HepG2 (cell line): ENCODE data around the gene OAF. TPM values are rescaled to one million over a fixed set of nuclear protein-coding genes. Genes with fewer than 3 reads are reported as not detected.

ENCODE experiments used
- AGO2 ChIP-seq: fragments of 200-400 bp; formaldehyde crosslinking; optimal IDR thresholded peaks from 2 replicates; pipeline ENCODE3; 2017; ENCODE audit warnings: mild to moderate bottlenecking, low read depth, low read length, moderate library complexity
- CEBPG ChIP-seq: IDR thresholded peaks from 2 replicates; pipeline ENCODE4 v1.6.1; 2016
- GATA4 ChIP-seq: sonication (generic); IDR thresholded peaks from 2 replicates; pipeline ENCODE4 v1.6.1; 2016; ENCODE audit warnings: antibody characterized with exemption, low read depth, borderline replicate concordance
- GTF3A ChIP-seq: sonication (generic); formaldehyde crosslinking; conservative IDR thresholded peaks from 2 replicates; pipeline ENCODE4 v1.4.0; 2020; ENCODE audit warnings: mild to moderate bottlenecking, missing genetic modification reagents
- NAIF1 ChIP-seq: sonication (generic); formaldehyde crosslinking; IDR thresholded peaks from 2 replicates; pipeline ENCODE4 v1.5.0; 2020; ENCODE audit warnings: mild to moderate bottlenecking, missing genetic modification reagents, borderline replicate concordance
- NCOR1 ChIP-seq: fragments of 200-600 bp; sonication (generic); IDR thresholded peaks from 2 replicates; pipeline ENCODE4 v1.7.0; 2017; ENCODE audit warnings: antibody characterized with exemption, low read length, borderline replicate concordance
- PITX1 ChIP-seq: sonication (generic); formaldehyde crosslinking; IDR thresholded peaks from 2 replicates; pipeline ENCODE4 v1.5.1; 2020; ENCODE audit warnings: mild to moderate bottlenecking, missing genetic modification reagents
- POGZ ChIP-seq: sonication (generic); formaldehyde crosslinking; IDR thresholded peaks from 2 replicates; pipeline ENCODE4 v1.4.0; 2020; ENCODE audit warnings: mild to moderate bottlenecking, missing genetic modification reagents
- SATB2 ChIP-seq: sonication (generic); formaldehyde crosslinking; IDR thresholded peaks from 2 replicates; pipeline ENCODE4 v1.5.0; 2020; ENCODE audit warnings: missing genetic modification reagents
- SPEN ChIP-seq: sonication (generic); formaldehyde crosslinking; IDR thresholded peaks from 2 replicates; pipeline ENCODE4 v1.5.1; 2020; ENCODE audit warnings: low read depth, mild to moderate bottlenecking, missing genetic modification reagents
- ZC3H4 ChIP-seq: sonication (generic); formaldehyde crosslinking; IDR thresholded peaks from 2 replicates; pipeline ENCODE4 v1.4.0; 2020; ENCODE audit warnings: missing genetic modification reagents, borderline replicate concordance
- ZNF10 ChIP-seq: sonication (generic); formaldehyde crosslinking; IDR thresholded peaks from 2 replicates; pipeline ENCODE4 v1.4.0; 2020; ENCODE audit warnings: mild to moderate bottlenecking, low read depth, missing genetic modification reagents, borderline replicate concordance
- ZNF646 ChIP-seq: sonication (generic); formaldehyde crosslinking; IDR thresholded peaks from 2 replicates; pipeline ENCODE4 v1.9.0; 2021; ENCODE audit warnings: mild to moderate bottlenecking, missing genetic modification reagents
- ZNF691 ChIP-seq: sonication (generic); formaldehyde crosslinking; IDR thresholded peaks from 2 replicates; pipeline ENCODE4 v1.4.0; 2020; ENCODE audit warnings: missing genetic modification reagents, low read depth, mild to moderate bottlenecking, borderline replicate concordance
- ZNF816 ChIP-seq: sonication (generic); formaldehyde crosslinking; IDR thresholded peaks from 2 replicates; pipeline ENCODE4 v1.8.0; 2022; ENCODE audit warnings: missing genetic modification reagents, mild to moderate bottlenecking, borderline replicate concordance
- ZNF883 ChIP-seq: sonication (generic); formaldehyde crosslinking; IDR thresholded peaks from 2 replicates; pipeline ENCODE4 v1.5.1; 2020; ENCODE audit warnings: mild to moderate bottlenecking, missing genetic modification reagents; ENCODE audit errors: not compliant biosample characterization
- polyA plus RNA-seq, 8 experiments: library from polyadenylated mRNA; depleted of rRNA in 3 of 8; stranded (reverse) in 7 of 8; unstranded in 1 of 8; fragments of >200 nt; fragmentation: Illumina TruSeq in 4 of 8; extraction: Trizol in 4 of 8; gene quantifications; 2 replicates each; pipeline versions ENCODE4 v1.2.1 to v1.2.3, GENCODE V29; 2011 to 2016; ENCODE audit warnings: low read depth in 4 of 8, missing spikeins in 1 of 8, mixed read lengths in 1 of 8; ENCODE audit not compliant: insufficient read depth in 1 of 8
- total RNA-seq, 5 experiments: library from RNA; depleted of rRNA; stranded (reverse); fragments of >200 nt; fragmentation: Illumina TruSeq; extraction: Trizol; gene quantifications; 2 replicates each; pipeline ENCODE4 v1.2.3, GENCODE V29; 2016; ENCODE audit warnings: low read depth in 1 of 5
- TF ChIP-seq, protein P1 (sequence below): sonication (generic); IDR thresholded peaks from 2 replicates; pipeline ENCODE4 v1.6.1; 2016; ENCODE audit warnings: low read depth, borderline replicate concordance
- TF ChIP-seq, protein P2 (sequence below): IDR thresholded peaks from 2 replicates; pipeline ENCODE4 v1.6.1; 2016; ENCODE audit warnings: mild to moderate bottlenecking
- TF ChIP-seq, protein P3 (sequence below): sonication (generic); formaldehyde crosslinking; IDR thresholded peaks from 2 replicates; pipeline ENCODE4 v1.4.0; 2020; ENCODE audit warnings: missing genetic modification reagents; ENCODE audit errors: not compliant biosample characterization

Gene OAF
- total and polyA plus RNA-seq, 2 of the 13 experiments (the other 11 are each of a cell fraction or from before 2014, with no cell fraction given): 63.7 to 94.6 TPM

DNA sequence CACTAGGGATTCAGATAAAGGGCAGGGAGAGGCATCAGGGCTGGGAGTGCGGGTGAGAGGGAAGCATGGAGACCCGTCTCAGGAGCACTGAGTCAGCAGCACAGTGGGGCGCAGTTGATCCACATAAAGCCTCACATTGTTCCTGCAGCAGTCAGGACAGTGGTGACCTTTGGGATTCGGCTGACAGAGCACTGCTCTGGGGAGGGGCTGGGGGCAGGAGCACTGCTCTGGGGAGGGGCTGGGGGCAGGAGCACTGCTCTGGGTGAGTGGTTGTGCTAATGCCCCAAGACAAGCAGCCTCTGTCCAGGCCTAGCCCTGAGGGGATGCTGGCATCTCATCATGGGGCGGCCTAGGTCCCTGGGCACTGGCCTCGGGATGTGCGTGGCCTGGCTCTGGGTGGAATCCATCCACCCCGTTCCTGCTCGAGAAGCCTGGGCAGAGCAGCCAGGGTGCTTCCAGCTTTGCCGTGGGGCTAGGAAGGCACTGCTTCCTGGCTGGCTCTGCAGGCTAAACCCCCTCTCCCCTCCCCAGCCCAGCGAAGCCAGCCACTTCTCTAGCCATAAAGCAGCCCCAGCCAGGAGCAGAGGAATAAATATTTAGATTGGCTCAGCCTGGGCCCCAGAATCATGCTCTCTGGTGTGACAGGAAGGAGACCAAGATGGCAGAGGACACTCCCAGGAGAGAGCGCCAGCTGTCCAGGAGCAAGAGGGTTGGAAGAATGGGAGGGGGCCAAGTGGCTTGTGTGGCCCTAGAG, 7.3 kb downstream of the OAF start (continued):
- TF ChIP-seq, protein P1, sequence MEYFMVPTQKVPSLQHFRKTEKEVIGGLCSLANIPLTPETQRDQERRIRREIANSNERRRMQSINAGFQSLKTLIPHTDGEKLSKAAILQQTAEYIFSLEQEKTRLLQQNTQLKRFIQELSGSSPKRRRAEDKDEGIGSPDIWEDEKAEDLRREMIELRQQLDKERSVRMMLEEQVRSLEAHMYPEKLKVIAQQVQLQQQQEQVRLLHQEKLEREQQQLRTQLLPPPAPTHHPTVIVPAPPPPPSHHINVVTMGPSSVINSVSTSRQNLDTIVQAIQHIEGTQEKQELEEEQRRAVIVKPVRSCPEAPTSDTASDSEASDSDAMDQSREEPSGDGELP: peak; percentile 23; the same call in 1 of the 2 replicates
- TF ChIP-seq CEBPG (CRISPR knock-in tag) (no peak), ZNF646 (CRISPR knock-in tag) (no peak), SATB2 (CRISPR knock-in tag) (no peak), ZNF883 (CRISPR knock-in tag) (no peak), SPEN (CRISPR knock-in tag) (no peak), POGZ (CRISPR knock-in tag) (peak; percentile 37; the same call in 1 of the 2 replicates), ZNF691 (CRISPR knock-in tag) (peak; percentile 89; the same call in 1 of the 2 replicates), ZC3H4 (CRISPR knock-in tag) (no peak), NAIF1 (CRISPR knock-in tag) (no peak), ZNF816 (CRISPR knock-in tag) (no peak), NCOR1 (no peak), ZNF10 (no peak), PITX1 (peak; percentile 55; the same call in 1 of the 2 replicates), GTF3A (CRISPR knock-in tag) (no peak), AGO2 (peak; percentile 66), GATA4 (no peak)
- TF ChIP-seq, protein P2, sequence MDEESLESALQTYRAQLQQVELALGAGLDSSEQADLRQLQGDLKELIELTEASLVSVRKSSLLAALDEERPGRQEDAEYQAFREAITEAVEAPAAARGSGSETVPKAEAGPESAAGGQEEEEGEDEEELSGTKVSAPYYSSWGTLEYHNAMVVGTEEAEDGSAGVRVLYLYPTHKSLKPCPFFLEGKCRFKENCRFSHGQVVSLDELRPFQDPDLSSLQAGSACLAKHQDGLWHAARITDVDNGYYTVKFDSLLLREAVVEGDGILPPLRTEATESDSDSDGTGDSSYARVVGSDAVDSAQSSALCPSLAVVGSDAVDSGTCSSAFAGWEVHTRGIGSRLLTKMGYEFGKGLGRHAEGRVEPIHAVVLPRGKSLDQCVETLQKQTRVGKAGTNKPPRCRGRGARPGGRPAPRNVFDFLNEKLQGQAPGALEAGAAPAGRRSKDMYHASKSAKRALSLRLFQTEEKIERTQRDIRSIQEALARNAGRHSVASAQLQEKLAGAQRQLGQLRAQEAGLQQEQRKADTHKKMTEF (CRISPR knock-in tag): peak; percentile 57; the same call in 1 of the 2 replicates
- TF ChIP-seq, protein P3, sequence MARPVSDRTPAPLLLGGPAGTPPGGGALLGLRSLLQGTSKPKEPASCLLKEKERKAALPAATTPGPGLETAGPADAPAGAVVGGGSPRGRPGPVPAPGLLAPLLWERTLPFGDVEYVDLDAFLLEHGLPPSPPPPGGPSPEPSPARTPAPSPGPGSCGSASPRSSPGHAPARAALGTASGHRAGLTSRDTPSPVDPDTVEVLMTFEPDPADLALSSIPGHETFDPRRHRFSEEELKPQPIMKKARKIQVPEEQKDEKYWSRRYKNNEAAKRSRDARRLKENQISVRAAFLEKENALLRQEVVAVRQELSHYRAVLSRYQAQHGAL (CRISPR knock-in tag): no peak
